ENCODE results near the gene IGFN1.
A peak's percentile ranks its signal among the peaks of the same experiment; 100 is the strongest.
"Not testable (repeated sequence)": the region's sequence is repeated elsewhere in the genome, so short reads cannot be mapped to it uniquely, and the experiment has no call there.

The IGFN1 gene

DNA sequence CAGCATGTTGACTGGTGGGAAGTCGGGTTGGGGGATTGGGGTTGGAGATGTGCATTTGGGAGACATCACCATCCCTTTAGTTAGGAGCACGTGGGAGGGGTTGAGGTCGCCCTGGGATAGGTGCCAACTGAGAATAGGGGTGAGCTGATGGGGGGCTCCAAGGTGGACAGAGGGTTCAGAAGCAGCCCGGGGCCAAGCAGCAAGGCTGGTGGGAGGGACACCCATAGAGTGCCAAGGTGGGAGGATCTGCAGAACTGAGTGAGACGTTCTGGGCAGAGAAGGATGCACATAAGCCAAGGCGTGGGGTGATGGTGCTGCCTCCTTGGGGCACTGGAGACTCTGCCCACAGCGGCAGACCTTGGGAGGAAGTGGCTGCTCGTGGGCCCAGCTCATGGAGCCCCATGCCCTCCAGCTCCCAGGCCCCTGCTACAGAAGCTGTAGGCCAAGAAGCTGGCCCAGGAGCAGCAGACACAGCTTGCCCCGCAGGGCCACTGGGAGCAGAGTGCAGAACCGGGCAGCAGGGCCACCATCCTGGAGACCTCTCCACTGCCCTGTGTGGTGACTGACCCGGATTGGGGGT is 61.3 kb downstream of the IGFN1 start:
- DNase-seq, result no peak

DNA sequence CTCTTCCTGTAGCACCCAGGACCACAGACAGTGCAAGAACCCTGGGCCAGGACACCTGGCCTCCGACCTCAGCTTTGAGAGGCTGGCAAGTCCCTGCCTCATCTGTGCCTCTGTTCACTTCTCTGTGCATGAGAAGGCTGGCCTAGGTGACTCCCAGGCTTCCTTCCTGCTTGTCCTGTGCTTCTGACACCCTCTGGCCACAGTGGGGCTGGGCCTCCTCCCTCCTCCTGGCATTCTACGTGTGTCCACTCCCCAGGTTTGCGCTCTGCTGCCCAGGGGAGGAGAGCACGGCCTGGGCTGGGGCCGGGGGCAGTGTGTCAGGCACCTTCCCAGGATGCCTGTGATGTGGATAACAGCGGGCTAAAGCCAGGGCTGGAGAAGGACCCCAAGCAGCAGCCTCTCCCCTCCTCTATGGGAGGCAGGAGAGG is 62.3 kb downstream of the IGFN1 start:
- no peak for DNase-seq

DNA sequence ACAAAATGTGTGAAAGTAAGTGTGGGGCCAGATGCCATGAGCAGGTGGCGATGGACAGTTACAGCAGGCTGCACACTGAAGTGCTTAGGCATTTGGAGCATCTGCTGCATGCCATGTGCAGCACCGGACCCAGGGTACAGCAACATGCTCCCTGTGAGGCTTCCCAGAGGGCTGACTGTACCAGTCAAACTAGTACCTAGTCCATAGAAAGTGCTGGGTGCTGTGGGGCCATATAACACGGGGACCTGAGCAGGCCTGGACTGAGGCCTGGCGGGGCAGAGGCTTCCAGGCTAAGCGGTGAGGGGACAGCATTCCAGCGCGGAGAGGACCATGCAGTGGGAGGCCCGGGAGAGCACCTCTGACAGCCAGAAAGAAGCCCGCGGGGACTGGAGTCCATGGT is 62.8 kb downstream of the IGFN1 start:
- no peak for DNase-seq

DNA sequence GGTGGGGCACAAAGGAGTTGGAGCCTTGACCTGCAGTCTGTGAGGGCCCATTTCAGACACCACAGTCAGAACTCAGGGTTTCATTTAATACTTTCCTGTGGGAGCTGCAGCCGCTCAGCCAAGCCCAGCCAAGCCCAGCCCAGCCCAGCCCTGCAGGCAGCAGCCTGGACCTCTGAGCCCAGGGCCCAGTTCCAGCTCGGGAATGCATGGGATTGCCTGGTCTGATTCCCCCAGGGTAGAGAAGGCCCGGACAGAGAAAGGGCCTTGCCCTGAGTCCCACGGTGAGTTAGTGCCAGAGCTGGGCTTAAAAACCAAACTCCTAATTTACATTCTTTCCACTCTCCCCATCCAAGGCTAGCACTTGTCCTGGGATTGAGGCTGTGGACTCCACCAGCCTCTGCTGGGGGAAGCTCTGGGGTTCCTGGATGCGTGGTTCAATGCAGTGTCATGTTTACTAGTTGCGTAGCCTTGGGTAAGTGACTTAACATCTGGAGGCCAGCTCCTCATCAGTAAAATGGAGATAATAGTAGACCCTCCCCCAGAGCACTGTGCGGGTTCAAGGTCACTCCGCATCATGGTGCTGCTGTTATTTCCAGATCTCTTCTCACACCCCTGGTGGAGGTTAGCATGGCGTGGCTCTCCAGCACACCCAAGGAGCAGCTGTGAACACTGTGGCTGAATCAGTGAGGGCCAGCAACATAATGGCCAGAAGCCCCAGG is 63.4 kb downstream of the IGFN1 start:
- no peak for DNase-seq

DNA sequence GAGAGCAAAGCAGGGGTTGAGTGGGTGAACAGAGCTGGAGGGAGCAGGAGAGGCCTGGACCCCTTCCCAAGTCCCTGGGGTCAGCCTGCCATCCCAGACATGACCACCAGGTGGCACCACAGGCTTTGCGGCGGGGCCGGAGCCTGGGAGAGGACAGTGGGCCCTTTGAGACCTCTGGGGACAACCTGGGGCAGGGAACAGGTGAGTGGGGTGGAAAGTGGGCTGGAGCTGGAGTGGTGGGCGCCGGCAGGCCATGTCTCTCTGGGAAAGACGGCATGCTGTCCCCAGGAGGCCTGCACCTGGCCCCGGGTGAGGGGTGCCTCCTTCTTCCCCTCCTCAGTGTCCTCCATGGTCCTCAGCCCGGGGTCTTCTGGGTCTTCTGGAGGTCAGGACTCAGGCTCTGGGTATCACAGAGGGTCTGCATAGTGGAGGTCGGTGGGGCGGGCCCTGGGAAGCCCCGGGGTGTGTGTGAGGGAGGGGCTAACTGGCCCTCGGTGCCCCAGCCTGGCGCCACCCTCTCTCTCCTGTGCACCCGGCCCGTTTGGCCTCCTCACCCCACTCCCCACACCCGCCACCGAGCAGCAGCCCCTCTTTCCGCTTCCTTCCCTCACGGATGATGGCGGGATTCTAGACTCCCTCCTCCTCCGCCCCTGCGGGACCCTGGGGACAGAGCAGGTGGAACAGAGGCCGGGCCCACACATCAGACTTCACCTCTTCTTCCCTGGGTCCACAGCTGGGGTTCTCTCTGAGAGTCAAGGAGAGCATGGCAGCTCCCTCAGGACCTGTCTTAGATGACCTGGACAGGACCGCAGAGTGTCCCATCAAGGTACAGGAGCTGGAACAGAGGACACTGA is 64.2 kb downstream of the IGFN1 start:
- DNase-seq, result peak; percentile 59

DNA sequence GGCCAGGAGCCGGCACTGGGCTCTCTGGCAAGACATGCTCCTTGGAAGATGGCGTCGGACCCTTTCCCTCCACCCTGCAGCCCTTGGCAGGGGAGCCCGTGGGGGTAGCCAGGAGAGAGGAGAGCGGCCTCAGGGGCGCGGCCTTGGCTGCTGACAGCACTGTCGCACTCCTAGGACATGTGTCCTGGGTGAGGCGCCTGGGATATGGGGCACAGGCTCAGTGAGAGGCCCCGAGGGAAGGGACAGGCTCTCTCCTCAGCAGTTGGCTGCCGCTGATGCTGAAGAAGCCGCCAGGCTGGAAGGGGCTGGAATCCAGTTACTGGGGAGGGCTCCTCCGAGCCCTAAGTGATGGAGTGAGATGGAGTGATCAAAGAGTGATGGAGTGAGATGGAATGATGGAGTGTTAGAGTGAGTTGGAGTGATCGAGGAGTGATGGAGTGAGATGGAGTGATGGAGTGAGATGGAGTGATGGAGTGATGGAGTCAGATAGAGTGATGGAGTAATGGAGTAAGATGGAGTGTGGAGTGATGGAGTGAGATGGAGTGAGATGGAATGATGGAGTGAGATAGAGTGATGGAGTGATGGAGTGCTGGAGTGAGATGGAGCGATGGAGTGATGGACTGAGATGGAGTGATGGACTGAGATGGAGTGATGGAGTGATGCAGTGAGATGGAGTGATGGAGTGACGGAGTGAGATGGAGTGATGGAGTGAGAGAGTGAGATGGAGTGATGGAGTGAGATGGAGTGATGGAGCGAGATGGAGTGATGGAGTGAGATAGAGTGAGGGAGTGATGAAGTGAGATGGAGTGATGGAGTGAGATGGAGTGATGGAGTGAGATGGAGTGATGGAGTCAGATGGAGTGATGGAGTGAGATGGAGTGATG is 65.1 kb downstream of the IGFN1 start:
- DNase-seq, result no peak

DNA sequence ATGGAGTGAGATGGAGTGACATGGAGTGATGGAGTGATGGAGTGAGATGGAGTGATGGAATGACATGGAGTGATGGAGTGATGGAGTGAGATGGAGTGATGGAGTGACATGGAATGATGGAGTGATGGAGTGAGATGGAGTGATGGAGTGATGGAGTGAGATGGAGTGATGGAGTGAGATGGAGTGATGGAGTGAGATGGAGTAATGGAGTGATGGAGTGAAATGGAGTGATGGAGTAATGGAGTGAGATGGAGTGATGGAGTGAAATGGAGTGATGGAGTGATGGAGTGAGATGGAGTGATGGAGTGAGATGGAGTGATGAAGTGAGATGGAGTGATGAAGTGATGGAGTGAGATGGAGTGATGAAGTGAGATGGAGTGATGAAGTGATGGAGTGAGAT is 67.5 kb downstream of the IGFN1 start:
- DNase-seq, result not testable (repeated sequence)

DNA sequence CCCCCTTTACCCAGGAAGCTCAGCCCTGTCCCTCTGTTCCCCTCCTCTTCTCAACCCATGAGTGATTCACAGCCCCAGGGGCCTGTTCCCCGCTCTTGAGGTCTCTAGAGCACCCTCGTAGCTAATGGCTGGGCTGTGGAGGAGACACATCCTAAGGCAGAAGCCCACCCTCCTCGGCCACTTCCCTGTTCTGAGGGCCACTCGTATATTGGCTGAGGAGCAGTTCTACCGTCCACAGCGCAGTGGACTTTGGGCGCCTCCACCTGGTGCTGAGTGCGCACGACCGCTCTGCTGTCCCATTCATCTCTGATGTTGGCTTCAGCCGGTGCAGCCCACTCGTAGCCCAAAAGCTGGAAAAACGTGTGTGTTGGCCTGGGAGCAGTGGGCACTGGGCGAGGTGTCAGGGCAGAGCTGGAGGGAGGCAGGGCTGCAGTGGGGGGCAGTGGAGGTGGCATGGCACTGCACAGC is 68.2 kb downstream of the IGFN1 start:
- DNase-seq, result no peak

DNA sequence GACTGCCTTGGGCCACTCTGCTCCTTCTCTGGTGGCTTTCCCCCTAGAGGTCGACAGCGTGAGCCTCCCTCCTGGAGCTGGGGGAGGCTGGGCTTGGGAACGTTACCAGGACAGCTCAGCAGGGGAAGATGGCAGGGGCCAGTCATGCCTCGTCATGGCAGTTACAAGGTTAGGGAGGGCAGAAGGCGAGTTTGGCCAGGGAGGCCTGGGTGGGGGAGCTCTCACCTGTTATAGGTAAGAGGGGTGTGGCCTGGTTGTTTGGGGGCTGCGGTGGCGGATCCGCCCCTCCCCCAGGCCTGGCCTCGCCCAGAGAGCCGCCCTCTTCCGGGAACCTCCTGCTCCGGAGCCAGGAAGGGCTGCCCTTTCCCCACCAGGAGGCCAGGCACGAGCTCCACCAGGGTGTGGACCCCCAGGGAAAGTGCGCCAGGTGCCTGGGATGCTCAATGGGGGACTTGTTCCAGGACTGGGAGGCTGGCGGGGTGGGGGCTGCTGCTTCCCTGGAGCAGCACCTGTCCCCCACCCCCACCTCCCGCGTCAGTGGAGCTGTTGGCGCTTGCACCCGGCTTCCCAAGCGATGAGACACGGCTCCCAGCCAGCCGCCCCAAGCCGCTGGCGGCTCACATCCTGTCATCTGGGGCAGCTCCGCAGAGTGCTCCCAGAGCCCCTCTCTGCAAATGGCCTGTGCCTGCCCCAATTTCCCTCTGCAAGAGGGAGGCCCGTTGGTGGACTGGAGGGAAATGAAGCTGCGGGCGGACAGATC is 69.0 kb downstream of the IGFN1 start:
- no peak for DNase-seq

DNA sequence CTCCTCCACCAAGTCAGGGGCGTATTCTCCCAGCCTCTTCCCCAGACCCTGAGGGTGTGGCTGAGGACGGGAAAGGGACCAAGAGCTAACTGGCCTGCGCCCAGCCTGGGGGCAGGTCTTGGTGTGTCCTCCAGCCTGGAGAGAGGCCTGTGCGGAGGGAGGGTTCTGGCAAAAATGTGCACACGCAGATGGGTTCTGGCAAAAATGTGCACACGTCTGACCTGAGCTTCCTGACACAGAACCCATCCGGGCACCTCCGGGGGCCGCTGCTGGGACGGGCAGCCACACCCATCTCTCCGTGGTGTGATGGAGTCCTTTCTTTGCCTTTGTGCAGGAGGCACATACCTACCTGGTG is 69.6 kb downstream of the IGFN1 start:
- DNase-seq, result no peak

DNA sequence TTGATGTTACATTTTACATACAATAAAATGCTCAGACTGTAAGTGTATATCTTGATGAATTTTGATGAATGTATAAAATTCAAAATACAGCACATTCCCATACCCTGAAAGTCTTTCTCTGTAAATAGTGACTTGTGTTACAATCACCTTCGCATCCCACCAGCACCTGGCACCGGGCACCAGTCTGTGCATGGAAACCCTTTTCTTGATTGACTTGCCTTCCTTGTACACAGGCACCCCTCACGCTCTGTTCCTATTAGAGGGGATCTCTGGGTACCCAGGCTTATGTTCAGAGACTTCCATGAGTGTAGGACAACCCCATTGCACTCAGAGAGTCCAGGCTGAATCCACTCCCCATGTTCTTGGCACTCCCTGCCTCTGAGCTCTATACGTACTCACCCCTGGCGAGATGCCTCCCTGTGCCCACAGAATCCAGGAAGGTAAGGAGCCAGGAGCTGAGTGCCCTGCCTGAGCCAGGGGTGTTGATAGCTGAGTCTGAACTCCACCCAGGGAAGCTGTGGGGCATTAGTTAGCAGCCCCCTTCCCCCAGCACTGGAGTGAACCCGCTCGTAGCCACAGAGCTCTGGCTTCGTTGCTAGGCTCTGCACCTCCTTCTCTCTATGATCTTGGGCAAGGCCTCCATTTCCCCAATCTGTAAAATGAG is 70.2 kb downstream of the IGFN1 start:
- DNase-seq, result no peak

DNA sequence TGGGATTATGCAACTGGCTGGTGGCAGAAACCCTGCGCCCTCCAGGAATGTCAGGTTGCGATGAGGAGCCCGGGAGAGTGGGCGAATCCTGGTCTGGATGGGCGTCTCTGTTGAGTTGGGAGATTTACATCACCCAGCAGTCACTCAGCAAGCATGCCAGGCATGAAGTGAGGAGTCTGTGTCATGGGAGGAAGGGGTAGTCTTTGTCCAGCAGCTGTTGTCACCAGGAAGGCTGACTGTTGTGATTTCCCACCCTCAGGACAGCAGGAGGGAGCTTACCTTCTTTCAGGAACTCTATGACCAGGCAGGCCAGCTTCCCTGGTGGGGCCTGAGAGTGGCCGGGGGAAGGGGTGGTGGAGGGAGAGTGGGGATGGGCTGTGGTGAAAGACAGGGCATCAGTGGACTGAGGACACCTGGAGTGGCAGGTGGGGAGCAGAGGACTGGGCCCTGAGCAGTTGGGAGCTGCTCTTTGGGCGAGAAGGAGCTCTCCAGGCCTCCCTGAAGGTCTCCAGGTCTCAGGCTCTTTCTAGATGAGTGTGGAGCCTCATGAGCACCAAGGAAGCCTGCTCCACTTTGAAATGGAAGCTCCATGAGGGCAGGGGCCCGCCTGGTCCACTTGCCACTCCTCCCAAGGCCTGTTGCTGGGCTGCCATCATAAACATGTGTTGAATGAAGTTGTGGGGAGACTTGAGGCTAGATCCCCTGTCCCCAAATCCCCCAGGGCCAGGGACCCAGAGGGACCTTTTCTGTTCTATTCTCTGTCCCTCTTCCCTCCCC is 71.3 kb downstream of the IGFN1 start:
- no peak for DNase-seq

DNA sequence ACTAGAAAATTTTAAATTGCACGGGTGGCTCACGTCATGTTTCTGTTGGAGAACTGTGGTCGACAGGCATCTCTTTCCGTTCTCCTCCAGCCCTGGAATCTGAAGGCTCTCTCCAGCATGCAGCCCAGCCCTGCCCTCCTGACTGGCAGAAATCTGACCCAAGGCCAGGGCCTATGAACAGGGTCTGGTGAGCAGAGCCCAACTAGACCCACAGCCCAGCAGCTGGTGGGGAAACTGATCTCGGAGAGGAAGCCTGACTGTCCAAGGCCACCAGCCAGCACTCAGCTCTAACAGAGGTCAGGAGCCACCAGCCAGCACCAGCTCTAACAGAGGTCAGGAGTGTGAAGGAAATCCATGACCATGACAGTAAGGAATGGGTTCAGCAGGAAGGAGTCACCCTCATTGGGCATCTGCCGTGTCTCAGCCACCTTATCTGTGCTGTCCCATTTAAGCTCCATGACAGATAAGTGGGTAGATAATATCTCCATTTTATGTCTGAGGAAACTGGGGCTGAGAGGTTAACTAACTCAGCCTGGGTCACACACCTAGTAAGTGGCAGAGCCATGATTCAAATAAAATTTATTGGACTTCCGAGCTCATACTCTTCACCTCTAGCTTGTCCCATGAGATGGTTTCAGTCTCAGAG is 72.5 kb downstream of the IGFN1 start:
- DNase-seq, result no peak

DNA sequence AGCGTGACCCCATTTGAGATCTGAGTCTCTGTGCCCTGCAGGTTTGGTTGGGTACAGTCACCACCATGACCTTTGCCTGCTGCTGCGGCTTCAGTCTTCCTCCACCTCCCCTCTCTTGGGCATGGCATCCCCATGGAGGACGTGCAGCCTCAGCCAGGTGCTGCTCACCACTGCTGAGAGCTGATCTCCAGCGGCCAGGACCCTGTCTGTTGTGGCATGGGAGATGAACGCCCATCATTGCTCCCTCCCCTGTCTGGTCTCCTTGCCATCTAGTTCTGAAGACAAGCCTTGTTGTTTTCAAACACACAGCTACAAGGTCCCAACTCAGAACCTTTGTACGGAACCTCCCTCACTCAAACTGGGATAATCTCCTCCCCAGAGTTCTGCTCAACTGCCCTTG is 73.4 kb downstream of the IGFN1 start:
- no peak for DNase-seq

DNA sequence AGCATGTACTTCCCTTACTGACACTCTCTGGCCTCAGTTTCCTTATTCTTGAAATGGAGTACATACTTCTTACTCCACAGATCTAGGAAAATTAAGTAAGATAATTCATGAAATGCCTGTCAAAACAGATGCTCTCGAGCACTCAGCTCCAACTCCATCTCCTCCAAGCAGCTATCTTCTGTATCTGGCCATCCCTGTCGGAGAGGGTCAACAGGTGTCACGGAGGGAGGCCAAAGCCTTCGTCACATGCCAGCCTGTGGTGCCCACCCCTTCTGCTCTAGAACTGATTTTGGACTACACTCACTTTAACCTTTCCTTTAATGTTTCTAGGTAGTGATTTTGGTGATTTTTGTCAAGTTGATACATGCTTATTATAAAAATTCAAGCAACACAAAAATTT is 73.9 kb downstream of the IGFN1 start:
- DNase-seq, result no peak

DNA sequence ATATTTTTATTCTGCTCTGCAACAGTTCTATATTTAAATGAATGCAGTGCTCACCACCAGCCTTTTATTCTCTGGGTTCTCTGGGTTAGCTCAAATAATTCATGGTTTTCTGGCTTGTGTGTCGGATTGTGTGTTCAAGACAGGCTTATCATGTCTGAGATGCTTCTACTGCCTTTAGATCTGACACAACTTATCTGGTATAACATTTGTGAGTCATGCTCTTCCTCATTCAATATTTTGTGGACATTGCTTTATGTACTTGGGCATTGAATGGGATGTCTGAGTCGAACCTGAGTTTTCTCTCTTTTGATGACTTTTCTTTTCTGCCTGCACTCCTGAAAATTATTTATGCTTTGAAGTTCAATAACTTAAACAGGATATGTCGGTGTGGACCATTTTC is 75.1 kb downstream of the IGFN1 start:
- DNase-seq, result no peak

DNA sequence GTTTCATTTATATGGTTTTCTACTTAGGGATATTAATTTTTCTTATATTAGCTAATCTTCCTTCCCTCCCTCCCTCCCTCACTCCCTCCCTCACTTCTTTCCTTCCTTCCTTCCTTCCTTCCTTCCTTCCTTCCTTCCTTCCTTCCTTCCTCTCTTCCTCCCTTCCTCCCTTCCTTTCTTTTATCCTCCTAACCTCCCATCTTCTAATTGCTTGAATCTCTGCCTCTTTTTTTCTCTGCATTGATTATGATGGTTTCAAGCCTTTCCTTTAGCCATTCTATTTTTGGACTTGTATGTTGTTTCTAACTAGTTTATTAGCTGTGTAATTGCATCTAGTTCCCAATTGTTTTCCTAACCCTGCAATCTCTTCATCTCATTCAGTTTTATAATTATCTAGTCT is 75.7 kb downstream of the IGFN1 start:
- DNase-seq, result no peak

DNA sequence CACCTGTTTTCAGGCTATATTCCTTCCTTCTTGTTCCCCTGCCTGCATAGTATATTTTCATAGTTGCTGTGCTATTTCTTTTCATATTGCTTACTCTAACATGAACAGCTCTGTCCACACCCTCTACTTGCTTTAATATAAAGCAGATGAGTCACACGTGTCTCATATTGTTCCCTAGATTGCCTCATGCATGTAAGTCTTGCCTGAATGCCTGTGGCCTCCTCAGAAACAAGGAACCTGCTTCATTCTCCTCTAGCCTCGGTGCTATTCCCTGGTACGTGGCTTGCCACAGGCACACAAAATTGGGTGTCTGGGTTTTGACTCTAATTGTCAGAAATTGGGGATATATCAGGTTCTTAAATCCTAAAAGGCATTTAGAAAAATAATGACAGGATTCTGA is 76.2 kb downstream of the IGFN1 start:
- no peak for DNase-seq

DNA sequence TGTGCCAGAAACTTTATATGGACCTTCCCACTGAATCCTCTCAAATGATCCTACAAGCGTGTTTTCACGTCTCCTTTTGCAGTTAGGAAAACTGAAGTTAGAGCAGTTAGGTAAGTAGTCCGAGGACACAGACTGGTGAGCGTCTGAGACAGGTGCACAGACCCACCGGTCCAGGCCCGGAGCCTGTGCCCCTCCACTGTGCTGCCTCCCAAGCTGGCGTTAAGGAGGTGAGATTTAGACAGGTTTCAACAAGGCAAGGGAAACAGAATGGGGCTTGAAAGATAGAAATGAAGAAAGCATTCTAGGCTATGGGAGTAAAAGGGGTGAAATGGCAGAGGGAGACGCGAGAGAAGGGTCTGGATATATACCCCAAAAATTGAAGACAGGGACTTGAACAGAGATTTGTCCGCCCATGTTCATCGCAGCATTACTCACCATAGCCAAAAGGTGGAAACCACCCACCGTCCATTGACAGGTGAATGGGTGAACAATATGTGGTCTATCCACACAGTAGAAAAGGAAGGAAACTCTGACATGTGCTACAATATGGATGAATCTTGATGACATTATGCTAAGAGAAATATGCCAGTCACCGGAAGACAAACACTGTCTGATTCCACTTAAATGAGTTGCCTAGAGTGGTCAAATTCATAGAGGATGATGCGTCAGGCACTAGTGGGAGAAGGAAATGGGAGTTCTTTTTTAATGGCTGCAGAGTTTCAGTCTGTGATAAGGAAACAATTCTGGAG is 77.0 kb downstream of the IGFN1 start:
- DNase-seq, result no peak
